CD4-positive, alpha-beta T cell (primary cell): ENCODE results near the gene GRID1. TPM values are rescaled to one million over a fixed set of nuclear protein-coding genes. Genes with fewer than 3 reads are reported as not detected.

ENCODE experiments used
- ATAC-seq: fragments of 200-7000 bp; cut with Tn5 transposase; one replicate; pipeline ENCODE4 v1.10.0; 2022; ENCODE audit warnings: mild to moderate bottlenecking; ENCODE audit not compliant: poor library complexity
- CTCF ChIA-PET: fragments of 350-600 bp; sonication (Branson Sonifier 250); formaldehyde crosslinking; loops from one replicate; lab custom pipeline; 2021; ENCODE audit warnings: antibody characterized with exemption, inconsistent platforms; lab: Charles Lee
- POLR2A ChIA-PET: fragments of 350-600 bp; sonication (Branson Sonifier 250); formaldehyde crosslinking; loops from one replicate; lab custom pipeline; 2021; ENCODE audit warnings: antibody characterized with exemption, inconsistent platforms; lab: Charles Lee
- DNase-seq, 14 experiments: peaks; one replicate each; pipeline ENCODE4 v3.0.0-alpha.2; 2013 to 2020; ENCODE audit warnings: mixed read lengths in 2 of 14
- H3K27ac ChIP-seq, 2 donors: one replicate each; pipeline versions ENCODE4 v1.5.1 to v1.7.0; 2013; ENCODE audit warnings: low read length in 2 of 2, low read depth in 1 of 2, mild to moderate bottlenecking in 1 of 2
- H3K27me3 ChIP-seq, 2 experiments: 1 replicate in 1 of 2; 2 replicates in 1 of 2; pipeline versions ENCODE4 v1.6.1 to v1.7.0; 2013; ENCODE audit warnings: low read length in 2 of 2, control low read depth in 1 of 2, mild to moderate bottlenecking in 1 of 2, moderate library complexity in 1 of 2; ENCODE audit not compliant: insufficient read depth in 2 of 2, control insufficient read depth in 1 of 2
- H3K36me3 ChIP-seq: one replicate; pipeline ENCODE4 v1.6.1; 2013; ENCODE audit warnings: low read length, control low read depth; ENCODE audit not compliant: insufficient read depth
- H3K4me1 ChIP-seq: one replicate; pipeline ENCODE4 v1.6.1; 2013; ENCODE audit warnings: low read length, control low read depth; ENCODE audit not compliant: insufficient read depth
- H3K4me3 ChIP-seq: one replicate; pipeline ENCODE4 v1.5.1; 2013; ENCODE audit warnings: mild to moderate bottlenecking, low read length, moderate library complexity
- H3K9me3 ChIP-seq, 2 experiments: 1 replicate in 1 of 2; 2 replicates in 1 of 2; pipeline versions ENCODE4 v1.6.1 to v1.7.0; 2013; ENCODE audit warnings: low read length in 2 of 2, mild to moderate bottlenecking in 2 of 2, control low read depth in 1 of 2, moderate library complexity in 1 of 2; ENCODE audit not compliant: control insufficient read depth in 1 of 2, insufficient read depth in 1 of 2
- H3K27ac Mint-ChIP-seq: one replicate; pipeline ENCODE4 v1.8.0; 2020; ENCODE audit warnings: mixed read lengths
- H3K27me3 Mint-ChIP-seq: one replicate; pipeline ENCODE4 v1.8.0; 2021; ENCODE audit warnings: mixed read lengths
- H3K36me3 Mint-ChIP-seq: one replicate; pipeline ENCODE4 v1.8.0; 2021; ENCODE audit warnings: low read depth, mixed read lengths
- H3K4me1 Mint-ChIP-seq: one replicate; pipeline ENCODE4 v1.8.0; 2021; ENCODE audit warnings: low read depth, mixed read lengths
- H3K4me3 Mint-ChIP-seq: one replicate; pipeline ENCODE4 v1.8.0; 2020; ENCODE audit warnings: mild to moderate bottlenecking, mixed read lengths
- H3K9me3 Mint-ChIP-seq: one replicate; pipeline ENCODE4 v1.8.0; 2020; ENCODE audit warnings: mixed read lengths
- intact Hi-C, 2 experiments: fragments of 100-400 bp; cut with DNase I in 1 of 2; cut with micrococcal nuclease in 1 of 2; formaldehyde crosslinking; loops; one replicate each; pipeline versions ENCODE4 v1.15.1 to v1.9.0; 2023 to 2025; cut with DNase I, micrococcal nuclease
- total RNA-seq, 174 experiments: library from RNA in 2 of 174; stranded (reverse) in 2 of 174; gene quantifications; one replicate each; pipeline ENCODE4 v1.2.3 and lab custom pipeline; 2021 to 2026
- TF ChIP-seq, protein P1 (sequence below): fragments of 200-600 bp; IDR thresholded peaks from one replicate; pipeline ENCODE4 v1.8.0; 2022; ENCODE audit warnings: antibody characterized with exemption, mild to moderate bottlenecking

The GRID1 gene
- total RNA-seq, 2 experiments from 2014 or later = not detected

DNA sequence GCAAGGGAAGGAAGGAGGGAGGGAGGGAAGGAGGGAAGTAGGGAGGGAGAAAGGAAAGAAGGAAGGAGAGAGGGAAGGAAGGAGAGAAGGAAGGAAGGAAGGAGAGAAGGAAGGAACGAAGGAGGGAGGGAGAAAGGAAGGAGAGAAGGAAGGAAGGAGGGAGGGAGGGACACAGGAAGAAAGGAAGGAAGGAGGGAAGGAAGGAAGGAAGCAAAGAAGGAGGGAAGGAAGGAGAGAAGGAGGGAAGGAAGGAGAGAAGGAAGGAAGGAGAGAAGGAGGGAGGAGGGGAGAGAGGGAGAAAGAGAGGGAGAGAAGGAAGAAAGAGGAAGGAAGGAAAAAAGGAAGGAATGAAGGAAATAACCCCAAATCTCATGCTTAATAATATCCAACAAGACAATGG is 630.6 kb downstream of the GRID1 start:
- H3K9me3 Mint-ChIP-seq = no peaks in the 10 kb centered on the region
- Histone ChIP-seq H3K4me3 (no peak overlapping the region), H3K4me1 (no peaks in the 10 kb centered on the region), H3K36me3 (no peaks in the 10 kb centered on the region), H3K27me3 (no peaks in the 10 kb centered on the region), H3K27ac (no peak overlapping the region), H3K9me3 (no peaks in the 10 kb centered on the region)
- H3K36me3 Mint-ChIP-seq = no peaks in the 10 kb centered on the region
- intact Hi-C loops = no loop called here
- H3K4me3 Mint-ChIP-seq = no peak overlapping the region
- ChIA-PET CTCF (no interaction called here), POLR2A (no interaction called here)
- no peak overlapping the region for H3K27ac Mint-ChIP-seq
- TF ChIP-seq, protein P1, sequence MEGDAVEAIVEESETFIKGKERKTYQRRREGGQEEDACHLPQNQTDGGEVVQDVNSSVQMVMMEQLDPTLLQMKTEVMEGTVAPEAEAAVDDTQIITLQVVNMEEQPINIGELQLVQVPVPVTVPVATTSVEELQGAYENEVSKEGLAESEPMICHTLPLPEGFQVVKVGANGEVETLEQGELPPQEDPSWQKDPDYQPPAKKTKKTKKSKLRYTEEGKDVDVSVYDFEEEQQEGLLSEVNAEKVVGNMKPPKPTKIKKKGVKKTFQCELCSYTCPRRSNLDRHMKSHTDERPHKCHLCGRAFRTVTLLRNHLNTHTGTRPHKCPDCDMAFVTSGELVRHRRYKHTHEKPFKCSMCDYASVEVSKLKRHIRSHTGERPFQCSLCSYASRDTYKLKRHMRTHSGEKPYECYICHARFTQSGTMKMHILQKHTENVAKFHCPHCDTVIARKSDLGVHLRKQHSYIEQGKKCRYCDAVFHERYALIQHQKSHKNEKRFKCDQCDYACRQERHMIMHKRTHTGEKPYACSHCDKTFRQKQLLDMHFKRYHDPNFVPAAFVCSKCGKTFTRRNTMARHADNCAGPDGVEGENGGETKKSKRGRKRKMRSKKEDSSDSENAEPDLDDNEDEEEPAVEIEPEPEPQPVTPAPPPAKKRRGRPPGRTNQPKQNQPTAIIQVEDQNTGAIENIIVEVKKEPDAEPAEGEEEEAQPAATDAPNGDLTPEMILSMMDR = no peak
- ATAC-seq = no peak
- no peaks in the 10 kb centered on the region for H3K4me1 Mint-ChIP-seq
- no peaks in the 10 kb centered on the region for H3K27me3 Mint-ChIP-seq
- DNase-seq = no peak

DNA sequence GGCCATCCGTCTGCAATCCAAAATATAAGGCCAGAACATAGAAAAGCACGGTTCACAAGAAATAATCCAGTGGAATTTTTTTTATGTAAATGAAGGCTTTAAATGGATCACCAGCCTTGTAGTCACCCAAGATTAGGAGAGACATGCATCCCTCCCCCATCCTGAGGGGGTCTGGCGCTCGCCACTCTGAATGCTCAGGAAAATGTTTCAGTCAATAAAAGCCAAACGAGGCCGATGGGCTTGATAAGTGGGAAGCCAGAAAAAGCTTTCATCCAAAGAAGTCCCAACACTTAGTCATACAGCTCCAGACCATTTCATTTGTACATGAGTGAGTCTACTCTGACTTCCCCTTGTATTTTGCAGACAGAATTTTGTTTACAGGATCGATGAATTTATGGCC is 631.8 kb downstream of the GRID1 start:
- Mint-ChIP-seq H3K4me3 (no peak overlapping the region), H3K4me1 (no peaks in the 10 kb centered on the region), H3K9me3 (no peaks in the 10 kb centered on the region), H3K36me3 (no peaks in the 10 kb centered on the region), H3K27me3 (no peaks in the 10 kb centered on the region), H3K27ac (no peak overlapping the region)
- no peaks in the 10 kb centered on the region for H3K36me3 ChIP-seq
- H3K27ac ChIP-seq = no peak overlapping the region
- H3K4me3 ChIP-seq = no peak overlapping the region
- TF ChIP-seq, protein P1 = no peak
- no peaks in the 10 kb centered on the region for H3K9me3 ChIP-seq
- DNase-seq = no peak
- intact Hi-C loops = no loop called here
- ATAC-seq = no peak
- H3K4me1 ChIP-seq = no peaks in the 10 kb centered on the region
- ChIA-PET CTCF (no interaction called here), POLR2A (no interaction called here)
- H3K27me3 ChIP-seq = no peaks in the 10 kb centered on the region

- TF ChIP-seq, protein P1 = no peak
- ChIA-PET CTCF (no interaction called here), POLR2A (no interaction called here)
- no peaks in the 10 kb centered on the region for H3K4me1 Mint-ChIP-seq
- no peaks in the 10 kb centered on the region for H3K36me3 ChIP-seq
- H3K4me3 ChIP-seq = no peak overlapping the region
- H3K9me3 Mint-ChIP-seq = no peaks in the 10 kb centered on the region
- no peak overlapping the region for H3K27ac ChIP-seq
- no peaks in the 10 kb centered on the region for H3K9me3 ChIP-seq
- H3K27me3 ChIP-seq = no peaks in the 10 kb centered on the region
- intact Hi-C loops = no loop called here
- DNase-seq = no peak
- no peak overlapping the region for H3K27ac Mint-ChIP-seq
- H3K4me1 ChIP-seq = no peaks in the 10 kb centered on the region
- no peak overlapping the region for H3K4me3 Mint-ChIP-seq
- H3K36me3 Mint-ChIP-seq = no peaks in the 10 kb centered on the region
- no peak for ATAC-seq
- H3K27me3 Mint-ChIP-seq = no peaks in the 10 kb centered on the region
Measured at GRCh38 chr10:85724215-85724614, 642.4 kb downstream of the GRID1 start.
